Activated T-cell treated with anti-CD3 and anti-CD28 coated beads, Interleukin-2, amount 50 U/mL, for 4 hours (primary cell): ENCODE results near the gene A4GALT. TPM values are rescaled to one million over a fixed set of nuclear protein-coding genes. Genes with fewer than 3 reads are reported as not detected.
"Not testable (repeated sequence)": the region's sequence is repeated elsewhere in the genome, so short reads cannot be mapped to it uniquely, and the experiment has no call there.

Experiments used
- ATAC-seq, 2 donors: fragments of 200-7000 bp; cut with Tn5 transposase; one replicate each; pipeline ENCODE4 v1.10.0; 2021
- DNase-seq: peaks from one replicate; pipeline ENCODE4 v3.0.0-alpha.2; 2020
- H3K27me3 Mint-ChIP-seq: one replicate; pipeline ENCODE4 v1.8.0; 2021; ENCODE audit warnings: low read depth, mixed read lengths
- H3K36me3 Mint-ChIP-seq: one replicate; pipeline ENCODE4 v1.8.0; 2022; ENCODE audit warnings: mixed read lengths; ENCODE audit not compliant: insufficient read depth
- H3K4me1 Mint-ChIP-seq: one replicate; pipeline ENCODE4 v1.8.0; 2021; ENCODE audit warnings: low read depth, mixed read lengths
- H3K4me3 Mint-ChIP-seq: one replicate; pipeline ENCODE4 v1.8.0; 2021; ENCODE audit warnings: mild to moderate bottlenecking, moderate library complexity, mixed read lengths
- H3K9me3 Mint-ChIP-seq: one replicate; pipeline ENCODE4 v1.8.0; 2021; ENCODE audit warnings: mixed read lengths
- total RNA-seq, 3 donors: library from RNA; stranded (reverse); gene quantifications; one replicate each; pipeline ENCODE4 v1.2.1, GENCODE V29; 2021

Gene A4GALT
- total RNA-seq, 3 donors from 2014 or later: not detected

GRCh38 chr22:42686756-42687491 lies 33.7 kb downstream of the A4GALT start:
- Mint-ChIP-seq H3K4me3 (no peak overlapping the region), H3K27me3 (peaks cover 9% of the 10 kb centered on the region), H3K9me3 (no peaks in the 10 kb centered on the region), H3K36me3 (no peaks in the 10 kb centered on the region), H3K4me1 (no peaks in the 10 kb centered on the region)
- ATAC-seq (no peak), DNase-seq (no peak)

- ATAC-seq (no peak), DNase-seq (no peak)
- H3K4me1 Mint-ChIP-seq: no peaks in the 10 kb centered on the region
- H3K4me3 Mint-ChIP-seq: no peak overlapping the region
- no peaks in the 10 kb centered on the region for H3K36me3 Mint-ChIP-seq
- no peaks in the 10 kb centered on the region for H3K9me3 Mint-ChIP-seq
- peaks cover 9% of the 10 kb centered on the region for H3K27me3 Mint-ChIP-seq
These were observed 34.6 kb downstream of the A4GALT start for GRCh38 chr22:42685941-42686653.

GRCh38 chr22:42684462-42685195 lies 36.0 kb downstream of the A4GALT start:
- no peaks in the 10 kb centered on the region for H3K36me3 Mint-ChIP-seq
- H3K4me3 Mint-ChIP-seq: no peak overlapping the region
- peaks cover 4% of the 10 kb centered on the region for H3K9me3 Mint-ChIP-seq
- H3K4me1 Mint-ChIP-seq: no peaks in the 10 kb centered on the region
- ATAC-seq (no peak), DNase-seq (no peak)
- peaks cover 9% of the 10 kb centered on the region for H3K27me3 Mint-ChIP-seq

- Mint-ChIP-seq H3K36me3 (no peaks in the 10 kb centered on the region), H3K9me3 (peaks cover 10% of the 10 kb centered on the region), H3K27me3 (peaks cover 9% of the 10 kb centered on the region), H3K4me3 (no peak overlapping the region), H3K4me1 (no peaks in the 10 kb centered on the region)
- DNase-seq (no peak), ATAC-seq (no peak)
These were observed 36.9 kb downstream of the A4GALT start for GRCh38 chr22:42683578-42684283.

GRCh38 chr22:42682113-42682851 lies 38.4 kb downstream of the A4GALT start:
- no peaks in the 10 kb centered on the region for H3K4me1 Mint-ChIP-seq
- no peaks in the 10 kb centered on the region for H3K36me3 Mint-ChIP-seq
- no peak overlapping the region for H3K4me3 Mint-ChIP-seq
- H3K9me3 Mint-ChIP-seq: peaks cover 10% of the 10 kb centered on the region
- ATAC-seq (no peak), DNase-seq (no peak)
- peaks cover 9% of the 10 kb centered on the region for H3K27me3 Mint-ChIP-seq

GRCh38 chr22:42680648-42681047 lies 40.0 kb downstream of the A4GALT start:
- Mint-ChIP-seq H3K9me3 (peaks cover 10% of the 10 kb centered on the region), H3K4me3 (no peak overlapping the region), H3K27me3 (peaks cover 8% of the 10 kb centered on the region), H3K36me3 (no peaks in the 10 kb centered on the region), H3K4me1 (no peaks in the 10 kb centered on the region)
- ATAC-seq (peak; percentile 21 to 27), DNase-seq (no peak)

GRCh38 chr22:42679691-42680090 lies 41.0 kb downstream of the A4GALT start:
- no peak overlapping the region for H3K4me3 Mint-ChIP-seq
- DNase-seq (no peak), ATAC-seq (no peak)
- peaks cover 10% of the 10 kb centered on the region for H3K9me3 Mint-ChIP-seq
- H3K27me3 Mint-ChIP-seq: peaks cover 8% of the 10 kb centered on the region
- H3K36me3 Mint-ChIP-seq: no peaks in the 10 kb centered on the region
- H3K4me1 Mint-ChIP-seq: no peaks in the 10 kb centered on the region

GRCh38 chr22:42678894-42679293 lies 41.8 kb downstream of the A4GALT start:
- Mint-ChIP-seq H3K9me3 (peaks cover 10% of the 10 kb centered on the region), H3K4me3 (no peak overlapping the region), H3K36me3 (no peaks in the 10 kb centered on the region), H3K4me1 (no peaks in the 10 kb centered on the region), H3K27me3 (peaks cover 8% of the 10 kb centered on the region)
- ATAC-seq: no peak
- DNase-seq: no peak

DNA sequence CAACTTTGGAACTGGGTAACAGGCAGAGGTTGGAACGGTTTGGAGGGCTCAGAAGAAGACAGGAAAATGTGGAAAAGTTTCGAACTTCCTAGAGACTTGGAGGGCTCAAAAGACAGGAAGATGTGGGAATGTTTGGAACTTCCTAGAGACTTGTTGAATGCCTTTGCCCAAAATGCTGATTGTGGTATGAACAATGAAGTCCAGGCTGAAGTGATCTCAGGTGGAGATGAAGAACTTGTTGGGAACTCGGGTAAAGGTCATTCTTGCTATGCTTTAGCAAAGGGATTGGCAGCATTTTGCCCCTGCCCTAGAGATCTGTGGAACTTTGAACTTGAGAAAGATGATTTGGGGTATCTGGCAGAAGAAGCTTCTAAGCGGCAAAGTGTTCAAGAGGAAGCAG lies 42.7 kb downstream of the A4GALT start:
- H3K36me3 Mint-ChIP-seq, ATAC-seq, DNase-seq, H3K4me1 Mint-ChIP-seq, H3K4me3 Mint-ChIP-seq, H3K27me3 Mint-ChIP-seq: not testable (repeated sequence)
- H3K9me3 Mint-ChIP-seq: peaks cover 10% of the 10 kb centered on the region

GRCh38 chr22:42676059-42676607 lies 44.5 kb downstream of the A4GALT start:
- H3K9me3 Mint-ChIP-seq: peaks cover 10% of the 10 kb centered on the region
- no peak for ATAC-seq
- no peak for DNase-seq
- no peaks in the 10 kb centered on the region for H3K36me3 Mint-ChIP-seq
- peaks cover 4% of the 10 kb centered on the region for H3K4me1 Mint-ChIP-seq
- peaks cover 1% of the 10 kb centered on the region for H3K27me3 Mint-ChIP-seq
- no peak overlapping the region for H3K4me3 Mint-ChIP-seq

DNA sequence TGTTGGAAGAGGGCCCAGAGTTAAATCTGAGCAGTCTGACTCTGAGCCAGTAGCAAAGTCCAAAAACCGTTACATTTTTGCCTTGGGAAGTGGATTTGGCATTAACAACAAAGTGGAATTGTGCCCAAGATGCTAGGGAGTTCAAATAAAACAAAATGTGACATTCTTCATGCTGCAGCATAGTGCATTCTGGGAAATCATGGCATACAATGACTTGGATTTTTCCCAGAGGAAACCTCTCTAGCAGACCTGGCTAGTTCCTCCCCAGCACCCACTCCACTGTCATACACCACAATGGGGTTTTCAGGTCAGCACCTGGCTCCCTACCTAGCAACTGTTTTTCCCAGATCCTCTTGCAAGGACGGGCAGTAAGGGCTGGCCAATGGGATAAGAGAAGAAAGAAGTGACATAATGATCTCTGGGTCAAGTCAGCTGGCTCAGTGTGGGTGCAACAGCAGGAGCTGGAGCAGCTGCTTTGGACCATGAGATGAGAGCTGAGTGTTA lies 46.7 kb downstream of the A4GALT start:
- DNase-seq (no peak), ATAC-seq (no peak)
- H3K4me3 Mint-ChIP-seq: no peak overlapping the region
- no peaks in the 10 kb centered on the region for H3K9me3 Mint-ChIP-seq
- peaks cover 11% of the 10 kb centered on the region for H3K4me1 Mint-ChIP-seq
- peaks cover 1% of the 10 kb centered on the region for H3K27me3 Mint-ChIP-seq
- no peaks in the 10 kb centered on the region for H3K36me3 Mint-ChIP-seq

GRCh38 chr22:42673071-42673470 lies 47.6 kb downstream of the A4GALT start:
- DNase-seq, H3K27me3 Mint-ChIP-seq, H3K9me3 Mint-ChIP-seq, H3K4me3 Mint-ChIP-seq, H3K36me3 Mint-ChIP-seq, ATAC-seq: not testable (repeated sequence)
- peaks cover 11% of the 10 kb centered on the region for H3K4me1 Mint-ChIP-seq

DNA sequence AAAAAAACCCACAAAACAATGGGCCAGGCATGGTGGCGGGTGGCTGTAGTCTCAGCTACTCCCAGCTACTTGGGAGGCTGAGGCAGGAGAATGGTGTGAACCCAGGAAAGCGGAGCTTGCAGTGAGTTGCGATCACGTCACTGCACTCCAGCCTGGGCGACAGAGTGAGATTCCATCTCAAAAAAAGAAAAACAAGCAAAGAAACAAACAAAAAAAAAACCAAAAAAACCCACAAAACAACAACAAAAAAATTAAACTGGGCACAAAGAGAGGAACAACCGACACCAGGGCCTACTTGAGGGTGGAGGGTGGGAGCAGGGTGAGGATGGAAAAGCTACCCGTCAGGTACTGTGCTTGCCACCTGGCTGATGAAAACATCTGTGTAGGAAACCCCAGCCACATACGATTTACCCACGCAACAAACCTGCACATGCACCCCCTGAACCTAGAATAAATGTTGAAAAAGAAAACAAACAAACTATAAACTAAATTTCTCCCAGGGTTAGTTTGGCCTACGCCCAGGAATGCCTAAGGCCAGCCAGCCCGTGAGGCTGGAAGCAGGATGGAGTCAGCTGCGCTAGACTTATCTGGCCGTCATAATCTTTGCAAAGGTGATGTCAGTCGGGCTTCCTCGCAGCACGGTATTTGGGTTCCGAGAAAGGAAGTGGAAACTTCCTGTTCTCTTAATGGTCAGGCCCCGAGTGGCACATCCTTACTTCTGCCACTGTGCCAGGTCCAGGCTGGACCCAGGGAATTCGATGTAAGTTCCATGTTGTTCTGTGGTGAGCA lies 49.6 kb downstream of the A4GALT start:
- no peaks in the 10 kb centered on the region for H3K36me3 Mint-ChIP-seq
- H3K4me3 Mint-ChIP-seq: no peak overlapping the region
- no peaks in the 10 kb centered on the region for H3K9me3 Mint-ChIP-seq
- peaks cover 11% of the 10 kb centered on the region for H3K4me1 Mint-ChIP-seq
- no peak for ATAC-seq
- H3K27me3 Mint-ChIP-seq: no peaks in the 10 kb centered on the region
- DNase-seq: no peak
